Vagina (tissue), 2 donors: ENCODE data around the gene RACK1. TPM values are rescaled to one million over a fixed set of nuclear protein-coding genes. Genes with fewer than 3 reads are reported as not detected.
"Not testable (repeated sequence)": the region's sequence is repeated elsewhere in the genome, so short reads cannot be mapped to it uniquely, and the experiment has no call there.

Experiments used
- DNase-seq, 2 donors: peaks; one replicate each; pipeline ENCODE4 v3.0.0-alpha.2; 2017; ENCODE audit errors: extremely low spot score in 2 of 2
- H3K27ac ChIP-seq: fragments of 200-600 bp; sonication (generic); one replicate; pipeline ENCODE4 v1.5.1; 2019
- H3K27me3 ChIP-seq: fragments of 200-600 bp; sonication (generic); one replicate; pipeline ENCODE4 v1.5.1; 2019
- H3K36me3 ChIP-seq, 2 donors: fragments of 200-600 bp; sonication (generic); one replicate each; pipeline ENCODE4 v1.5.1; 2017 to 2019
- H3K4me1 ChIP-seq: fragments of 200-600 bp; sonication (generic); one replicate; pipeline ENCODE4 v1.5.1; 2019
- H3K4me3 ChIP-seq, 2 donors: fragments of 200-600 bp; sonication (generic); 1 replicate in 1 of 2; 2 replicates in 1 of 2; pipeline ENCODE4 v1.5.1; 2016 to 2019
- H3K9me3 ChIP-seq: fragments of 200-600 bp; sonication (generic); one replicate; pipeline ENCODE4 v1.5.1; 2019
- POLR2A ChIP-seq, 2 donors: fragments of 450-650 bp; IDR thresholded peaks; one replicate each; pipeline ENCODE4 v1.6.1; 2017; ENCODE audit warnings: antibody characterized with exemption in 2 of 2, mild to moderate bottlenecking in 2 of 2, moderate library complexity in 2 of 2
- POLR2AphosphoS5 ChIP-seq, 2 donors: sonication (generic); formaldehyde crosslinking; IDR thresholded peaks; one replicate each; pipeline ENCODE4 v1.9.0; 2017; ENCODE audit warnings: antibody characterized with exemption in 2 of 2, mild to moderate bottlenecking in 2 of 2, low read depth in 1 of 2; ENCODE audit not compliant: insufficient read depth in 1 of 2
- intact Hi-C: fragments of 100-400 bp; cut with DNase I; formaldehyde crosslinking; loops from one replicate; pipeline ENCODE4 v1.15.1; 2023
- total RNA-seq: library from RNA; depleted of rRNA; stranded (reverse); fragments of >200 nt; gene quantifications from one replicate; pipeline ENCODE4 v1.2.3, GENCODE V29; 2016
- TF ChIP-seq, protein P1 (sequence below), 3 experiments: fragments of 450-650 bp in 2 of 3; fragments of 200-600 bp in 1 of 3; sonication (generic) in 1 of 3; IDR thresholded peaks; one replicate each; pipeline ENCODE4 v1.5.1; 2017 to 2019; ENCODE audit warnings: antibody characterized with exemption in 3 of 3, mild to moderate bottlenecking in 2 of 3, moderate library complexity in 2 of 3

Gene RACK1
- total RNA-seq, 1 donor from 2014 or later, result 3,043 TPM

DNA sequence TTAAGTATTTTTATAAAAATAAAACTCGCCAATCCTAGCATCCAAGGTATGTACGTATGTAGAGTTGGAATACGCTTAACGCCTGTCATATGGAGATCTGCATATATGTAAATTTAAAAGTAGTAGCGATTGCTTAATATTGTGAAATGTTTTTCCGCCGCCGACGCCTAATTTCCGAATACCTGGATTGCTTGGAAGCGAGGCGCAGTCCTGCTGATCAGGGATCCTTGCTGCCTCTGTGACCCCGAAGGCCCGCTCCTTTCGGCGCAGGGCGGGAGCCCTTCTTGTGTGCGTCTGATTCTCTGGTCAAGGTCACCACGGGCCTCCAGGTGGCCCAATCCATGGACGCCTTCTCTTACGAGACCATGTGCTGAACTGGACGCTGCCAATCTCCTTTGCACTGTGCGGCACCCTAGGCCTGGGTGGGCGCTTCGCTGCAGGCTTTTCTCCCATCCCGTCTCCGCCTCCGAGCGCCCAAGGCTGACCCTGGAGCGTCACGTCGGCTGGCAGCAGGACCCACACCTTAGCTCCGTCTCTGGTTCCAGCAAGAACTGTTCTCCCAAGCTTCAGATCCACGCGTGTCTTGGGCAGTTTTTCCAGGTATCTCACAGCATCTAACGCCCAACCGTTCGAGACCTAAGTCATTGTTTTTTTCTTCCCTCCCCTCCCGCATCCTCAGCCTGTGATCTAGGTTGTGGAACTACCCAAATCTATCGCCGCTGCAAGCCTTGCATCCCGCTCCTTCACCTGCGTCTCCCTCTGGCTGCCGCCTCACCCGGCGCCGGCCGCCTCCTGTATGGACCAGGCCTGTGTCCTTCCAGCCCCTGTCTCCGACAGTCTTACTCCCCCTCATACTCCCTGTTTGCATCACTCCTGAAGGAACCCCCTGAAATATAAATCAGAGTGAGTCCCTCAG is 24.2 kb downstream of the RACK1 start:
- H3K27me3 ChIP-seq, result no peaks in the 10 kb centered on the region

DNA sequence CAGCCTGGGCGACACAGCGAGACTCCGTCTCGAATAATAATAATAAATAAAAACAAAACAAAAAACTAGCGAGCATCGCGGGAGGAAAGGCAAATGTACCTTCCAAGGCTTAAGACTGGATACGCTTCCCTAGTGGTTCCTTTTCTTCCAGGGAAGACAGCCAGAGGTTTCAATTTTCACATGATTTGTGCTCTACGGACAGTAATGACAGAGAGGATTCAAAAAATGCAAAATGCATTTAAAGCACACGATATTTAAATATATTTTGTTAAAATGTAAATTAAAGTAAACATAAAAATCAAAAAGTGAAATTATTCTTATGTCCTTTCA is 24.9 kb downstream of the RACK1 start:
- TF ChIP-seq POLR2AphosphoS5 (IDR thresholded peaks at IDR 0.05; ENCODE audit: insufficient read depth in 1 of 2, low read depth in 1 of 2) (no peak), POLR2A (IDR thresholded peaks at IDR 0.05) (no peak)
- TF ChIP-seq, protein P1, sequence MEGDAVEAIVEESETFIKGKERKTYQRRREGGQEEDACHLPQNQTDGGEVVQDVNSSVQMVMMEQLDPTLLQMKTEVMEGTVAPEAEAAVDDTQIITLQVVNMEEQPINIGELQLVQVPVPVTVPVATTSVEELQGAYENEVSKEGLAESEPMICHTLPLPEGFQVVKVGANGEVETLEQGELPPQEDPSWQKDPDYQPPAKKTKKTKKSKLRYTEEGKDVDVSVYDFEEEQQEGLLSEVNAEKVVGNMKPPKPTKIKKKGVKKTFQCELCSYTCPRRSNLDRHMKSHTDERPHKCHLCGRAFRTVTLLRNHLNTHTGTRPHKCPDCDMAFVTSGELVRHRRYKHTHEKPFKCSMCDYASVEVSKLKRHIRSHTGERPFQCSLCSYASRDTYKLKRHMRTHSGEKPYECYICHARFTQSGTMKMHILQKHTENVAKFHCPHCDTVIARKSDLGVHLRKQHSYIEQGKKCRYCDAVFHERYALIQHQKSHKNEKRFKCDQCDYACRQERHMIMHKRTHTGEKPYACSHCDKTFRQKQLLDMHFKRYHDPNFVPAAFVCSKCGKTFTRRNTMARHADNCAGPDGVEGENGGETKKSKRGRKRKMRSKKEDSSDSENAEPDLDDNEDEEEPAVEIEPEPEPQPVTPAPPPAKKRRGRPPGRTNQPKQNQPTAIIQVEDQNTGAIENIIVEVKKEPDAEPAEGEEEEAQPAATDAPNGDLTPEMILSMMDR (IDR thresholded peaks at IDR 0.05), result no peak
- H3K27ac ChIP-seq, result peak overlapping the region; percentile 62
- H3K4me1 ChIP-seq, result peaks cover 23% of the 10 kb centered on the region
- no peaks in the 10 kb centered on the region for H3K9me3 ChIP-seq
- no peak for DNase-seq
- intact Hi-C loops, result no loop called here
- no peaks in the 10 kb centered on the region for H3K36me3 ChIP-seq
- no peaks in the 10 kb centered on the region for H3K27me3 ChIP-seq
- peak overlapping the region; percentile 46 to 65 for H3K4me3 ChIP-seq

More for the DNA sequence above, 24.2 kb downstream of the RACK1 start:
- H3K4me1 ChIP-seq, result peaks cover 31% of the 10 kb centered on the region
- H3K9me3 ChIP-seq, result no peaks in the 10 kb centered on the region
- TF ChIP-seq POLR2AphosphoS5 (IDR thresholded peaks at IDR 0.05; ENCODE audit: insufficient read depth in 1 of 2, low read depth in 1 of 2), result no peak
- TF ChIP-seq, protein P1 (IDR thresholded peaks at IDR 0.05), result no peak
- TF ChIP-seq POLR2A (IDR thresholded peaks at IDR 0.05), result no peak
- H3K4me3 ChIP-seq, result no peak overlapping the region
- no peaks in the 10 kb centered on the region for H3K36me3 ChIP-seq
- no peak overlapping the region for H3K27ac ChIP-seq
- intact Hi-C loops, result no loop called here
- DNase-seq, result no peak

DNA sequence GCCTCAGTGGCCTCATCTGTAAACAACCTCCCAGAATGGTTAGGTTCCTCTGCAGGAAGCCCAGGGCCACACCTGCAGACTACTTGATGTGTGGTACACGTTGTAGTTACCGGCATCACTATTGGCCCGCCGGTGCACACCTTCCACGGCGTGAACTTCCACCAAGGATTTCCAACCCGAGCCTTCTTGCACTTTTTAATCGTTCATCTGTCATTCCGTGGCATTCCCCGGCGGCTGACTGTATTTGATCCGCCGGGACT is 26.0 kb downstream of the RACK1 start:
- H3K4me3 ChIP-seq, result peak overlapping the region; percentile 46 to 65
- H3K36me3 ChIP-seq, result no peaks in the 10 kb centered on the region
- H3K4me1 ChIP-seq, result peaks cover 22% of the 10 kb centered on the region
- TF ChIP-seq POLR2A (IDR thresholded peaks at IDR 0.05), result no peak
- no peak for TF ChIP-seq POLR2AphosphoS5 (IDR thresholded peaks at IDR 0.05; ENCODE audit: insufficient read depth in 1 of 2, low read depth in 1 of 2)
- TF ChIP-seq, protein P1 (IDR thresholded peaks at IDR 0.05), result no peak
- no peaks in the 10 kb centered on the region for H3K9me3 ChIP-seq
- intact Hi-C loops, result no loop called here
- H3K27me3 ChIP-seq, result no peaks in the 10 kb centered on the region
- no peak for DNase-seq
- peak overlapping the region; percentile 62 for H3K27ac ChIP-seq

DNA sequence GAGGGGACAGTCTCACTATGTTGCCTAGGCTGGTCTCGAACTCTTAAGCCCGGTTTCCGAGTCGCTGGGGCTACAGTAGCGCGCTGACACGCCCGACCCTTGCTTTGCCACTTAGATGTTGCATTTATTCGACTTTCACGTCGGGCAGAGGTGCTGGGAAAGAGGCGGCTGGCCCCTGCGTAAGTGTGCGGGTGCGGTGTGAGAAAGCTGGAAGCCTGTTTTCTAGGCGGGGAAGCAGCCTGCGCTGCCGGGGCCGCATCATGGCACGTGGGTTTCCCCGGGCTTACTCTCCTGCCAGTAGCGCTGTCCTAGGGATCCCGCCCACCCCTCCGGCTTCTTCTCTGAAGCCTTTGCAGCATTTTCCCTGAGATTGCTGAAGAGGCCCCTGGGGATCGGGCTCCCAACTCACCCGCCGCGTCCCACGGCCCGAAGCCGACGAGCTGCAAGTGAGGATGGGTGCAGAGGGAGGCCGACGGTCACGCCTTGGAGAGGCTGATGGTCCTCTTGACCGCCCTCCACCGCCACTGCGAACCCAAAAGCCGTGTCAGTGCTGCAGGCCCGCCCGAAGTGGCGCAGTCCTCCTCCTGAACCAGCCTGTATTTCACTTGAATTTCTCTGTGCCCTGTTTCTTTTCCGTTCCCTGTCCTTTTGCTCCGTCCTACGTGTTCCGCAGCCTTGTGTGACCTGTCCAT is 26.4 kb downstream of the RACK1 start:
- Histone ChIP-seq H3K4me1 (peaks cover 22% of the 10 kb centered on the region), H3K36me3 (no peaks in the 10 kb centered on the region), H3K27me3 (no peaks in the 10 kb centered on the region), H3K27ac (peak overlapping the region; percentile 62), H3K9me3 (no peaks in the 10 kb centered on the region), H3K4me3 (peak overlapping the region; percentile 46 to 65)
- no peak for DNase-seq
- TF ChIP-seq POLR2AphosphoS5 (IDR thresholded peaks at IDR 0.05; ENCODE audit: insufficient read depth in 1 of 2, low read depth in 1 of 2) (peak in 1 of 2 donors; percentile 49), POLR2A (IDR thresholded peaks at IDR 0.05) (no peak)
- intact Hi-C loops, result no loop called here

DNA sequence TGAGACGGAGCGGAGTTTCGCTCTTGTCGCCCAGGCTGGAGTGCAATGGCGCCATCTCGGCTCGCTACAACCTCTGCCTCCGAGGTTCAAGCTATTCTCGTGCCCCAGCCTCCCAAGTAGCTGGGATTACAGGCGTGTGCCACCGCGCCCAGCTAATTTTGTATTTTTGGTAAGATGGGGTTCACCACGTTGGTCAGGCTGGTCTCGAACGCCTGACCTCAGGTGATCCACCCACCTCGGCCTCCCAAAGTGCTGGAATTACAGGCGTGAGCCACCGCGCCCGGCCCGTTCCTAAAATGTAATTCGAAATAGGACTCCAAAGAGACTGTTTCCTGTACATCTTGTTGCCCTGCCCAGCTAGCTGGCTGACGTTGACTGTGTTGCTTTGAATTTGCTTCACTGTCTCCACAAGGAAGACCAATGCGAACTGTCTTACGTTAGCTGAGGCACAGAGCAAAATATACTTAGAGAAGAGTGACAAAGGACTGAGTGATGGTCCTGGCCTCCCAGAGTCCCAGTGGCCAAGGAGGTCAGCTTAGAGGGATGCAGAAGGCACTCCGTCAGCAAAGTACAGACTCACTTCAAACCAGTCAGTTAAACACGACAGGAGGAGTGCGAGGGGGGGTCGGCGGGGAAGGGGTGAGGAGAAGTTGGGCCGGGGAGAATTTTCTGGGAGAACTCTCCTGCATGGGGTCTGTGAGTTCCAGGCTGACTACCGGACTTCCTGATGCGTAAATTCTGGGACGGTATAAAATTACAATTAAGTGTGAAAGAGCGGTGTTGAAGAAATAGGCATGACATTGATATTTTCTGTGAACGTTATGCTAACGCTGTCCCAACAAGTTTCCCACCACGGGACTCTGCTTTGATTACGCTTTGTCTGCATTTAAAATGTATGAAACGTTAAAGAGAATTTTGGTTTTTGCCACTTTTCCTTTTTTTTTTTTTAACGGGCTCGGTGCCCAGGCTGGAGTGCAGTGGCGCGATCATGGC is 27.4 kb downstream of the RACK1 start:
- no peak for DNase-seq
- H3K27ac ChIP-seq, result no peak overlapping the region
- no peaks in the 10 kb centered on the region for H3K36me3 ChIP-seq
- peaks cover 22% of the 10 kb centered on the region for H3K4me1 ChIP-seq
- no peaks in the 10 kb centered on the region for H3K9me3 ChIP-seq
- peak overlapping the region; percentile 46 to 65 for H3K4me3 ChIP-seq
- intact Hi-C loops, result no loop called here
- TF ChIP-seq, protein P1 (IDR thresholded peaks at IDR 0.05), result no peak
- TF ChIP-seq POLR2AphosphoS5 (IDR thresholded peaks at IDR 0.05; ENCODE audit: insufficient read depth in 1 of 2, low read depth in 1 of 2), result no peak
- TF ChIP-seq POLR2A (IDR thresholded peaks at IDR 0.05), result no peak
- no peaks in the 10 kb centered on the region for H3K27me3 ChIP-seq

DNA sequence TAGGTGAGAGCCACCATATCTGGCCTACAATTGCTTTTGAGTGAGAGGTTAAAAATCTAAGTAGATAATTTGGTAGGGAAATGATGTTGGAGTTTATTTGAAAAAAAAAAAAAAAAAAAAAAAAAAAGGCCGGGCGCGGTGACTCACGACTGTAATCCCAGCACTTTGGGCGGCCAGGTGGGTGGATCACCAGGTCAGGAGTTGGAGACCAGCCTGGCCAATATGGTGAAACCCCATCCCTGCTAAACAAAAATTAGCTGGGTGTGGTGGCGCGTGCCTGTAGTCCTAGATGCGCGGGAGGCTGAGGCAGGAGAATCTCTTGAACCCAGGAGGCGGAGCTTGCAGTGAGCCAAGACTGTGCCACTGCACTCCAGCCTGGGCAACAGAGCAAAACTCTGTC is 29.5 kb downstream of the RACK1 start:
- DNase-seq, H3K36me3 ChIP-seq, H3K27ac ChIP-seq, H3K9me3 ChIP-seq, intact Hi-C loops, H3K27me3 ChIP-seq, H3K4me3 ChIP-seq: not testable (repeated sequence)
- H3K4me1 ChIP-seq, result peaks cover 22% of the 10 kb centered on the region
